ENCODE measurements around the gene JAK3. TPM values are rescaled to one million over a fixed set of nuclear protein-coding genes. Genes with fewer than 3 reads are reported as not detected.

The JAK3 gene
- total RNA-seq, 1 donor from 2014 or later = 15.9 TPM

- DNase-seq (no peak), ATAC-seq (peak in 1 of 2 donors; percentile 5)
- no peaks in the 10 kb centered on the region for H3K9me3 ChIP-seq
- peaks cover 6% of the 10 kb centered on the region for H3K4me1 ChIP-seq
- no peak overlapping the region for H3K4me3 ChIP-seq
- H3K27me3 ChIP-seq (ENCODE audit: low read depth) = peaks cover 11% of the 10 kb centered on the region
- intact Hi-C loops (cut with DNase I) = no loop called here
- no peak overlapping the region for H3K27ac ChIP-seq
- no peak for TF ChIP-seq CTCF (IDR thresholded peaks at IDR 0.05)
- H3K36me3 ChIP-seq = peaks cover 27% of the 10 kb centered on the region
Observed at GRCh38 chr19:17831419-17831888, 16.3 kb downstream of the JAK3 start.

- DNase-seq = peak; percentile 56
- H3K27ac ChIP-seq = no peak overlapping the region
- peaks cover 23% of the 10 kb centered on the region for H3K36me3 ChIP-seq
- H3K4me1 ChIP-seq = peaks cover 6% of the 10 kb centered on the region
- no peak for TF ChIP-seq CTCF (IDR thresholded peaks at IDR 0.05)
- ATAC-seq = peak; percentile 59 to 87
- peak overlapping the region; percentile 19 for H3K4me3 ChIP-seq
- peaks cover 11% of the 10 kb centered on the region for H3K27me3 ChIP-seq (ENCODE audit: low read depth)
- H3K9me3 ChIP-seq = no peaks in the 10 kb centered on the region
- intact Hi-C loops (cut with DNase I) = no loop called here
Observed at GRCh38 chr19:17830567-17831418, 17.0 kb downstream of the JAK3 start.

- Histone ChIP-seq H3K27me3 (ENCODE audit: low read depth) (peaks cover 14% of the 10 kb centered on the region), H3K4me3 (peak overlapping the region; percentile 19), H3K9me3 (no peaks in the 10 kb centered on the region), H3K36me3 (peaks cover 21% of the 10 kb centered on the region), H3K27ac (no peak overlapping the region), H3K4me1 (peaks cover 6% of the 10 kb centered on the region)
- no peak for DNase-seq
- ATAC-seq = peak; percentile 9 to 16
- no peak for TF ChIP-seq CTCF (IDR thresholded peaks at IDR 0.05)
- intact Hi-C loops (cut with DNase I) = no loop called here
Observed at GRCh38 chr19:17829855-17830566, 17.8 kb downstream of the JAK3 start.

- DNase-seq (no peak), ATAC-seq (no peak)
- H3K27me3 ChIP-seq (ENCODE audit: low read depth) = peaks cover 22% of the 10 kb centered on the region
- intact Hi-C loops (cut with DNase I) = no loop called here
- TF ChIP-seq CTCF (IDR thresholded peaks at IDR 0.05) = no peak
- H3K4me3 ChIP-seq = no peak overlapping the region
- H3K4me1 ChIP-seq = peaks cover 6% of the 10 kb centered on the region
- no peaks in the 10 kb centered on the region for H3K9me3 ChIP-seq
- H3K27ac ChIP-seq = no peak overlapping the region
- H3K36me3 ChIP-seq = peaks cover 5% of the 10 kb centered on the region
Observed at GRCh38 chr19:17826508-17827056, 21.2 kb downstream of the JAK3 start.

- no peaks in the 10 kb centered on the region for H3K9me3 ChIP-seq
- H3K27me3 ChIP-seq (ENCODE audit: low read depth) = peaks cover 12% of the 10 kb centered on the region
- intact Hi-C loops (cut with DNase I) = no loop called here
- ATAC-seq = no peak
- no peaks in the 10 kb centered on the region for H3K36me3 ChIP-seq
- DNase-seq = no peak
- no peak overlapping the region for H3K4me3 ChIP-seq
- H3K4me1 ChIP-seq = no peaks in the 10 kb centered on the region
- H3K27ac ChIP-seq = no peak overlapping the region
- no peak for TF ChIP-seq CTCF (IDR thresholded peaks at IDR 0.05)
Observed at GRCh38 chr19:17824339-17824738, 23.4 kb downstream of the JAK3 start.
